HEK293T (cell line): ENCODE measurements around the gene RESP18.

ENCODE experiments used
- BHLHE40 ChIP-seq: fragments of 450-650 bp; IDR thresholded peaks from 2 replicates; pipeline ENCODE4 v1.6.1; 2016; ENCODE audit warnings: mild to moderate bottlenecking, moderate library complexity, borderline replicate concordance
- FOXK2 ChIP-seq: fragments of 450-650 bp; IDR thresholded peaks from 2 replicates; pipeline ENCODE4 v1.6.1; 2016; ENCODE audit warnings: mild to moderate bottlenecking
- L3MBTL2 ChIP-seq: fragments of 450-650 bp; conservative IDR thresholded peaks from 2 replicates; pipeline ENCODE4 v1.6.1; 2016; ENCODE audit warnings: mild to moderate bottlenecking
- TARDBP ChIP-seq: fragments of 450-650 bp; IDR thresholded peaks from 2 replicates; pipeline ENCODE4 v1.6.1; 2016
- ZNF384 ChIP-seq: fragments of 450-650 bp; IDR thresholded peaks from 2 replicates; pipeline ENCODE4 v1.6.1; 2016

DNA sequence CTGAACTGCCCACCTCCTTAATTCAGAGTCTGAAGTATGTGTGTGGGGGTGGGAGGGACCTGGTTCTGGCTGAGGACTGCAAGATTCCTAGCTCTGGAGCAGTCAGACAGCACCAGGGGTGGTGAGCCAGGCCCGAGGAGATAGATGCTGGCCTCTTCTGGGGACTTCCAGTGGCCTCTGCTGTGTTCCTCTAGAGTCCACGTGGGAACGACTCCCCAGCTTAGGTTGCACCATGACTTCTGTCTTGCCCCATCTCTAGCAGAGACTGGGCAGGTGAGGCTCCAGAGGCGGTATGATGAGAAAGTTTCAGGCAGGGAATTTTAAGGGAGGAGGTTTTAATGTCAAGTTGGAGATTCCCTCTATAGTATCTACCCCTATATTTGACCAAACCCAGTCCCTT lies 22.0 kb upstream of the RESP18 start:
- no peak for TF ChIP-seq TARDBP
- TF ChIP-seq ZNF384: no peak
- no peak for TF ChIP-seq FOXK2
- no peak for TF ChIP-seq BHLHE40
- TF ChIP-seq L3MBTL2: no peak
